Cardiac muscle cell (in vitro differentiated cells and primary cell): ENCODE measurements around the gene UBXN6. TPM values are rescaled to one million over a fixed set of nuclear protein-coding genes. Genes with fewer than 3 reads are reported as not detected.

Experiments
- DNase-seq, 2 donors: peaks; one replicate each; pipeline versions ENCODE4 v3.0.0 to v3.0.0-alpha.2; 2010 to 2017; ENCODE audit warnings: low read depth in 1 of 2, low spot score in 1 of 2
- H3K27ac ChIP-seq: fragments of 200-600 bp; sonication (generic); 2 replicates; pipeline ENCODE4 v1.5.1; 2016
- H3K27me3 ChIP-seq: fragments of 200-600 bp; sonication (generic); 2 replicates; pipeline ENCODE4 v1.6.0; 2016; ENCODE audit warnings: control low read depth
- H3K36me3 ChIP-seq: fragments of 200-600 bp; sonication (generic); 2 replicates; pipeline ENCODE4 v1.5.1; 2016; ENCODE audit warnings: control low read depth
- H3K4me1 ChIP-seq: fragments of 200-600 bp; sonication (generic); 2 replicates; pipeline ENCODE4 v1.8.1; 2017; ENCODE audit warnings: low read depth, mild to moderate bottlenecking, mixed run types
- H3K4me3 ChIP-seq: fragments of 200-600 bp; sonication (generic); 2 replicates; pipeline ENCODE4 v1.5.1; 2016; ENCODE audit warnings: mild to moderate bottlenecking
- H3K9me3 ChIP-seq: fragments of 200-600 bp; sonication (generic); 2 replicates; pipeline ENCODE4 v1.5.1; 2017; ENCODE audit warnings: low read depth, mild to moderate bottlenecking, control low read depth
- CTCF ChIP-seq: IDR thresholded peaks from 2 replicates; pipeline ENCODE4 v1.5.1; 2012; ENCODE audit warnings: low read depth, mild to moderate bottlenecking, low read length
- polyA plus RNA-seq: library from polyadenylated mRNA; unstranded; fragments of >200 nt; fragmentation: Nextera tagmentation; extraction: Ambion mirVana; gene quantifications from 2 replicates; pipeline ENCODE4 v1.2.1, GENCODE V29; 2016
- total RNA-seq: library from RNA; depleted of rRNA; stranded (reverse); fragments of >200 nt; gene quantifications from 2 replicates; pipeline ENCODE4 v1.2.3, GENCODE V29; 2016

The UBXN6 gene
- total and polyA plus RNA-seq, 2 experiments from 2014 or later, result 46.2 to 147 TPM

- peak overlapping the region; percentile 100 for H3K27ac ChIP-seq
- no peaks in the 10 kb centered on the region for H3K27me3 ChIP-seq
- H3K36me3 ChIP-seq, result peaks cover 16% of the 10 kb centered on the region
- peaks cover 13% of the 10 kb centered on the region for H3K4me1 ChIP-seq
- no peak for TF ChIP-seq CTCF
- peak; percentile 82 for DNase-seq
- H3K9me3 ChIP-seq, result no peaks in the 10 kb centered on the region
- peak overlapping the region; percentile 100 for H3K4me3 ChIP-seq
These were observed 546 bp downstream of the UBXN6 start for GRCh38 chr19:4456843-4457653.

- Histone ChIP-seq H3K4me1 (peaks cover 13% of the 10 kb centered on the region), H3K36me3 (peaks cover 19% of the 10 kb centered on the region), H3K27me3 (no peaks in the 10 kb centered on the region), H3K9me3 (no peaks in the 10 kb centered on the region), H3K4me3 (peak overlapping the region; percentile 100), H3K27ac (peak overlapping the region; percentile 44)
- DNase-seq, result peak; percentile 48 to 81
- no peak for TF ChIP-seq CTCF
These were observed 1.1 kb downstream of the UBXN6 start for GRCh38 chr19:4456476-4456842.

- no peak for TF ChIP-seq CTCF
- Histone ChIP-seq H3K9me3 (no peaks in the 10 kb centered on the region), H3K27ac (peak overlapping the region; percentile 52), H3K4me3 (peak overlapping the region; percentile 100), H3K27me3 (no peaks in the 10 kb centered on the region), H3K4me1 (peaks cover 13% of the 10 kb centered on the region), H3K36me3 (peaks cover 23% of the 10 kb centered on the region)
- peak; percentile 43 to 83 for DNase-seq
These were observed 1.7 kb downstream of the UBXN6 start for GRCh38 chr19:4455719-4456475.

GRCh38 chr19:4454747-4455718 is 2.6 kb downstream of the UBXN6 start:
- DNase-seq, result peak in 1 of 2 donors; percentile 80
- no peaks in the 10 kb centered on the region for H3K9me3 ChIP-seq
- no peaks in the 10 kb centered on the region for H3K27me3 ChIP-seq
- peak overlapping the region; percentile 52 for H3K27ac ChIP-seq
- H3K36me3 ChIP-seq, result peaks cover 23% of the 10 kb centered on the region
- no peak overlapping the region for H3K4me3 ChIP-seq
- peaks cover 13% of the 10 kb centered on the region for H3K4me1 ChIP-seq
- TF ChIP-seq CTCF, result no peak
